Activated CD4-positive, alpha-beta T cell treated with anti-CD3 and anti-CD28 coated beads, Interleukin-2, amount 50 U/mL, for 48 hours (primary cell): ENCODE data around the gene ECHDC3.
"Not testable (repeated sequence)": the region's sequence is repeated elsewhere in the genome, so short reads cannot be mapped to it uniquely, and the experiment has no call there.

Source experiments
- DNase-seq, 2 experiments: peaks; one replicate each; pipeline ENCODE4 v3.0.0-alpha.2; 2020

The ECHDC3 gene

GRCh38 chr10:11719496-11720259, 22.5 kb upstream of the ECHDC3 start:
- DNase-seq = no peak

GRCh38 chr10:11720260-11720741, 21.9 kb upstream of the ECHDC3 start:
- DNase-seq = peak in 1 of 2 experiments; percentile 18

GRCh38 chr10:11721806-11722205, 20.4 kb upstream of the ECHDC3 start:
- DNase-seq = no peak

GRCh38 chr10:11723359-11723758, 18.8 kb upstream of the ECHDC3 start:
- no peak for DNase-seq

GRCh38 chr10:11724938-11725776, 17.0 kb upstream of the ECHDC3 start:
- no peak for DNase-seq

- no peak for DNase-seq
Observed at GRCh38 chr10:11725912-11726311, 16.3 kb upstream of the ECHDC3 start.

GRCh38 chr10:11727563-11727962, 14.6 kb upstream of the ECHDC3 start:
- DNase-seq = no peak

- DNase-seq = no peak
Observed at GRCh38 chr10:11728353-11728752, 13.8 kb upstream of the ECHDC3 start.

- no peak for DNase-seq
Observed at GRCh38 chr10:11729790-11730315, 12.3 kb upstream of the ECHDC3 start.

- no peak for DNase-seq
Observed at GRCh38 chr10:11730779-11731178, 11.4 kb upstream of the ECHDC3 start.

- not testable (repeated sequence) for DNase-seq
Observed at GRCh38 chr10:11736767-11737166, 5.4 kb upstream of the ECHDC3 start.

GRCh38 chr10:11737258-11738032, 4.7 kb upstream of the ECHDC3 start:
- DNase-seq = not testable (repeated sequence)

- DNase-seq = no peak
Observed at GRCh38 chr10:11740907-11741306, 1.3 kb upstream of the ECHDC3 start.

GRCh38 chr10:11741608-11742007, 574 bp upstream of the ECHDC3 start:
- no peak for DNase-seq

GRCh38 chr10:11742779-11743298, 657 bp downstream of the ECHDC3 start:
- no peak for DNase-seq

- no peak for DNase-seq
Observed at GRCh38 chr10:11743461-11744338, 1.5 kb downstream of the ECHDC3 start.

- DNase-seq = no peak
Observed at GRCh38 chr10:11745045-11745444, 2.9 kb downstream of the ECHDC3 start.

GRCh38 chr10:11746883-11747539, 4.8 kb downstream of the ECHDC3 start:
- DNase-seq = no peak

GRCh38 chr10:11748866-11749265, 6.7 kb downstream of the ECHDC3 start:
- no peak for DNase-seq

GRCh38 chr10:11750420-11750819, 8.2 kb downstream of the ECHDC3 start:
- DNase-seq = no peak

- DNase-seq = no peak
Observed at GRCh38 chr10:11754173-11754572, 12.0 kb downstream of the ECHDC3 start.
